HepG2 (cell line): ENCODE data around the gene CAT. TPM values are rescaled to one million over a fixed set of nuclear protein-coding genes. Genes with fewer than 3 reads are reported as not detected.

ENCODE experiments used
- ATAC-seq: fragments of 200-7000 bp; cut with Tn5 transposase; 3 replicates; pipeline ENCODE4 v1.9.1; 2020; ENCODE audit warnings: mild to moderate bottlenecking, moderate library complexity
- BruUV-seq: library from RNA; stranded (reverse); fragments of 400-500 nt; replicated peaks from 2 replicates; lab custom pipeline; 2021; lab: Mats Ljungman, UMichigan
- CTCF ChIA-PET: fragments of 300-600 bp; formaldehyde crosslinking; extraction: SDS; loops from one replicate; lab custom pipeline; 2021; ENCODE audit warnings: low total read pairs, inconsistent platforms, low intra/inter-chr PET ratio; lab: Yijun Ruan, JAX
- POLR2A ChIA-PET: fragments of 350-600 bp; sonication (Branson Sonifier 250); formaldehyde crosslinking; loops from one replicate; lab custom pipeline; 2020; ENCODE audit warnings: antibody characterized with exemption, inconsistent platforms; lab: Yijun Ruan, JAX
- DNase-seq: peaks from one replicate; pipeline ENCODE4 v3.0.0-alpha.2; 2015; ENCODE audit warnings: low spot score
- FAIRE-seq: peaks from 3 replicates; lab custom pipeline; 2011; peaks lifted over from hg19 to GRCh38; lab: Jason Lieb, UNC
- H2AFZ ChIP-seq: one replicate; pipeline ENCODE4 v1.6.1; 2011; ENCODE audit warnings: low read length, inconsistent platforms
- H3K27ac ChIP-seq: fragments of 300-600 bp; 3 replicates; pipeline ENCODE4 v1.8.0; 2011; ENCODE audit warnings: mixed run types, mild to moderate bottlenecking, mixed read lengths, low read length, inconsistent platforms; ENCODE audit not compliant: insufficient read depth; ENCODE audit errors: extremely low read length
- H3K27me3 ChIP-seq, 2 experiments: fragments of 200-600 bp in 1 of 2; 2 replicates in 1 of 2; 3 replicates in 1 of 2; pipeline versions ENCODE4 v1.6.0 to v1.8.0; 2011; ENCODE audit warnings: low read length in 2 of 2, mild to moderate bottlenecking in 2 of 2, moderate library complexity in 2 of 2, inconsistent platforms in 1 of 2; ENCODE audit not compliant: insufficient read depth in 2 of 2, control insufficient read depth in 1 of 2
- H3K36me3 ChIP-seq, 2 experiments: fragments of 200-600 bp in 1 of 2; replicated peaks in 1 of 2; 2 replicates in 1 of 2; 3 replicates in 1 of 2; pipeline versions ENCODE4 v1.5.1 to v1.8.0; 2011; ENCODE audit warnings: low read length in 2 of 2, inconsistent platforms in 1 of 2; ENCODE audit not compliant: insufficient read depth in 2 of 2, control insufficient read depth in 1 of 2
- H3K4me1 ChIP-seq: 2 replicates; pipeline ENCODE4 v1.5.1; 2012; ENCODE audit warnings: low read length, inconsistent platforms; ENCODE audit not compliant: insufficient read depth
- H3K4me2 ChIP-seq: 2 replicates; pipeline ENCODE4 v1.6.0; 2011; ENCODE audit warnings: low read depth, low read length, inconsistent platforms
- H3K4me3 ChIP-seq, 3 experiments: fragments of 200-600 bp in 1 of 3; sonication (generic), shearing (Covaris generic) in 1 of 3; replicated peaks in 1 of 3; 2 replicates each; pipeline ENCODE4 v1.5.1; 2011 to 2016; ENCODE audit warnings: low read length in 3 of 3, inconsistent platforms in 2 of 3, low read depth in 2 of 3, mild to moderate bottlenecking in 2 of 3, control low read depth in 1 of 3, mixed read lengths in 1 of 3; ENCODE audit not compliant: insufficient read depth in 1 of 3
- H3K79me2 ChIP-seq: one replicate; pipeline ENCODE4 v1.6.1; 2011; ENCODE audit warnings: low read length, inconsistent platforms; ENCODE audit not compliant: insufficient read depth
- H3K9ac ChIP-seq: 2 replicates; pipeline ENCODE4 v1.6.0; 2011; ENCODE audit warnings: mild to moderate bottlenecking, low read depth, low read length, inconsistent platforms; ENCODE audit not compliant: insufficient read depth
- H3K9me3 ChIP-seq: 2 replicates; pipeline ENCODE4 v1.5.1; 2012; ENCODE audit warnings: mild to moderate bottlenecking, low read length
- H4K20me1 ChIP-seq: 2 replicates; pipeline ENCODE4 v1.6.0; 2011; ENCODE audit warnings: inconsistent platforms, mild to moderate bottlenecking, low read length, moderate library complexity; ENCODE audit not compliant: insufficient read depth
- FOSL1 ChIP-seq: sonication (generic); formaldehyde crosslinking; IDR thresholded peaks from 2 replicates; pipeline ENCODE4 v1.9.0; 2021; ENCODE audit warnings: missing genetic modification reagents, borderline replicate concordance
- FOXA1 ChIP-seq, 2 experiments: fragments of 450-650 bp in 1 of 2; sonication (generic) in 1 of 2; formaldehyde crosslinking in 1 of 2; IDR thresholded peaks; 2 replicates each; pipeline versions ENCODE4 v1.4.0 to v1.6.1; 2016 to 2020; ENCODE audit warnings: missing genetic modification reagents in 1 of 2
- GFI1 ChIP-seq: sonication (generic); formaldehyde crosslinking; IDR thresholded peaks from 2 replicates; pipeline ENCODE4 v1.5.0; 2020; ENCODE audit warnings: missing genetic modification reagents, mild to moderate bottlenecking, borderline replicate concordance
- RBAK ChIP-seq: sonication (generic); formaldehyde crosslinking; IDR thresholded peaks from 2 replicates; pipeline ENCODE4 v1.5.1; 2020; ENCODE audit warnings: mild to moderate bottlenecking, missing genetic modification reagents
- RFX5 ChIP-seq: IDR thresholded peaks from 2 replicates; pipeline ENCODE4 v1.6.1; 2011; ENCODE audit warnings: low read depth, low read length, improper control_type of control experiment
- USF2 ChIP-seq, 2 experiments: sonication (generic) in 1 of 2; formaldehyde crosslinking in 1 of 2; IDR thresholded peaks; 2 replicates each; pipeline versions ENCODE4 v1.5.1 to v1.6.1; 2011 to 2020; ENCODE audit warnings: borderline replicate concordance in 1 of 2, low read depth in 1 of 2, low read length in 1 of 2, mild to moderate bottlenecking in 1 of 2, missing genetic modification reagents in 1 of 2, moderate library complexity in 1 of 2
- ZMYM4 ChIP-seq: sonication (generic); formaldehyde crosslinking; IDR thresholded peaks from 2 replicates; pipeline ENCODE4 v1.8.1; 2023; ENCODE audit warnings: mild to moderate bottlenecking, missing genetic modification reagents
- ZNF207 ChIP-seq: fragments of 450-650 bp; IDR thresholded peaks from 2 replicates; pipeline ENCODE4 v1.6.1; 2016; ENCODE audit warnings: antibody characterized with exemption, borderline replicate concordance
- ZNF414 ChIP-seq: sonication (generic); formaldehyde crosslinking; IDR thresholded peaks from 2 replicates; pipeline ENCODE4 v1.5.0; 2020; ENCODE audit warnings: missing genetic modification reagents
- ZNF441 ChIP-seq: sonication (generic); formaldehyde crosslinking; IDR thresholded peaks from 2 replicates; pipeline ENCODE4 v1.7.0; 2021; ENCODE audit warnings: missing genetic modification reagents, borderline replicate concordance
- ZNF446 ChIP-seq: sonication (generic); formaldehyde crosslinking; IDR thresholded peaks from 2 replicates; pipeline ENCODE4 v1.5.0; 2020; ENCODE audit warnings: mild to moderate bottlenecking, missing genetic modification reagents
- ZNF550 ChIP-seq: sonication (generic); formaldehyde crosslinking; IDR thresholded peaks from 2 replicates; pipeline ENCODE4 v1.4.0; 2020; ENCODE audit warnings: mild to moderate bottlenecking, missing genetic modification reagents, borderline replicate concordance
- ZNF800 ChIP-seq: sonication (generic); formaldehyde crosslinking; IDR thresholded peaks from 2 replicates; pipeline ENCODE4 v1.4.0; 2020; ENCODE audit warnings: missing genetic modification reagents
- ZNF883 ChIP-seq: sonication (generic); formaldehyde crosslinking; IDR thresholded peaks from 2 replicates; pipeline ENCODE4 v1.5.1; 2020; ENCODE audit warnings: mild to moderate bottlenecking, missing genetic modification reagents; ENCODE audit errors: not compliant biosample characterization
- WGBS: methylation state at CpG from one replicate; pipeline ENCODE4 v1.1.6; 2017; ENCODE audit warnings: low lambda C conversion rate; 5-methylcytosine and 5-hydroxymethylcytosine counted together
- in situ Hi-C: cut with HindIII; loops from 2 replicates; pipeline ENCODE4 v1.10.0; 2017; ENCODE audit warnings: low pct_unique_long_range_greater_than_20kb; ENCODE audit not compliant: extremely low pct_ligation_motif_present
- intact Hi-C: fragments of 100-400 bp; cut with micrococcal nuclease; formaldehyde crosslinking; loops from one replicate; pipeline ENCODE4 v1.10.0; 2022; ENCODE audit not compliant: unreplicated experiment
- polyA plus RNA-seq, 8 experiments: library from polyadenylated mRNA; depleted of rRNA in 3 of 8; stranded (reverse) in 7 of 8; unstranded in 1 of 8; fragments of >200 nt; fragmentation: Illumina TruSeq in 4 of 8; extraction: Trizol in 4 of 8; gene quantifications; 2 replicates each; pipeline versions ENCODE4 v1.2.1 to v1.2.3, GENCODE V29; 2011 to 2016; ENCODE audit warnings: low read depth in 4 of 8, missing spikeins in 1 of 8, mixed read lengths in 1 of 8; ENCODE audit not compliant: insufficient read depth in 1 of 8
- total RNA-seq, 5 experiments: library from RNA; depleted of rRNA; stranded (reverse); fragments of >200 nt; fragmentation: Illumina TruSeq; extraction: Trizol; gene quantifications; 2 replicates each; pipeline ENCODE4 v1.2.3, GENCODE V29; 2016; ENCODE audit warnings: low read depth in 1 of 5

Gene CAT
- total and polyA plus RNA-seq, 2 of the 13 experiments (the other 11 are each of a cell fraction or from before 2014, with no cell fraction given): 107 to 136 TPM

- no peak for TF ChIP-seq RFX5
- TF ChIP-seq ZNF883: no peak
- TF ChIP-seq ZNF446: no peak
- no peak for TF ChIP-seq GFI1 (CRISPR knock-in tag)
- TF ChIP-seq ZMYM4: no peak
- no peak for TF ChIP-seq USF2 (IDR thresholded peaks at IDR 0.05; ENCODE audit: low read depth, low read length)
- TF ChIP-seq USF2 (CRISPR knock-in tag; IDR thresholded peaks at IDR 0.05; ENCODE audit: borderline replicate concordance): no peak
- Histone ChIP-seq H3K36me3 (no peaks in the 10 kb centered on the region), H4K20me1 (no peaks in the 10 kb centered on the region), H3K27ac (no peak overlapping the region), H3K4me1 (peaks cover 50% of the 10 kb centered on the region), H3K4me3 (no peak overlapping the region), H3K79me2 (no peaks in the 10 kb centered on the region), H2AFZ (no peak overlapping the region), H3K4me2 (no peak overlapping the region), H3K27me3 (no peaks in the 10 kb centered on the region), H3K9ac (no peak overlapping the region), H3K9me3 (no peaks in the 10 kb centered on the region)
- ATAC-seq: no peak
- in situ Hi-C loops (no loop called here), intact Hi-C loops (no loop called here)
- WGBS: 71% methylated on average over 5 of the region's 5 CpGs
- FAIRE-seq: no peak
- no TSS peak for BruUV-seq
- POLR2A ChIA-PET: interaction anchor here (1.4 to 2.0 kb wide), 2 partner anchors 69 to 77 kb away, joined by 3 to 5 read pairs; no protein-coding TSS in a partner anchor
- CTCF ChIA-PET: no interaction called here
- no peak for DNase-seq
Measured at GRCh38 chr11:34432822-34433221, 5.9 kb upstream of the CAT start.

GRCh38 chr11:34433899-34434298 lies 4.8 kb upstream of the CAT start:
- DNase-seq (peak; percentile 70), FAIRE-seq (peak; percentile 72), ATAC-seq (peak; percentile 22)
- Histone ChIP-seq H3K27me3 (no peaks in the 10 kb centered on the region), H3K9me3 (no peaks in the 10 kb centered on the region), H3K4me2 (peak overlapping the region; percentile 50), H3K36me3 (no peaks in the 10 kb centered on the region), H4K20me1 (no peaks in the 10 kb centered on the region), H3K79me2 (no peaks in the 10 kb centered on the region), H3K9ac (peak overlapping the region; percentile 1; the same call in 1 of the 2 replicates), H2AFZ (no peak overlapping the region), H3K27ac (no peak overlapping the region), H3K4me1 (peaks cover 40% of the 10 kb centered on the region), H3K4me3 (no peak overlapping the region; a peak in 1 of 6 replicates)
- in situ Hi-C loops (no loop called here), intact Hi-C loops (no loop called here)
- CTCF ChIA-PET: no interaction called here
- POLR2A ChIA-PET: interaction anchor here (1.4 to 2.0 kb wide), 2 partner anchors 70 to 78 kb away, joined by 3 to 5 read pairs; no protein-coding TSS in a partner anchor
- 0% methylated on average over 3 of the region's 3 CpGs for WGBS
- BruUV-seq: no TSS peak
- TF ChIP-seq ZNF550 (CRISPR knock-in tag): no peak
- no peak for TF ChIP-seq FOXA1 (IDR thresholded peaks at IDR 0.05)
- peak; percentile 54; the same call in 1 of the 2 replicates for TF ChIP-seq FOXA1 (CRISPR knock-in tag; IDR thresholded peaks at IDR 0.05)
- no peak for TF ChIP-seq ZNF414
- no peak for TF ChIP-seq ZNF207
- no peak for TF ChIP-seq ZNF800 (CRISPR knock-in tag)
- 0 out of 2 replicates have a peak, but pooled peaks have one; percentile 31 for TF ChIP-seq ZNF441
- TF ChIP-seq RBAK (CRISPR knock-in tag): no peak
- TF ChIP-seq FOSL1: no peak
